Thoracic aorta (tissue), 2 donors: Measurements from ENCODE around the gene TMEM30A. TPM values are rescaled to one million over a fixed set of nuclear protein-coding genes. Genes with fewer than 3 reads are reported as not detected.
A peak's percentile ranks its signal among the peaks of the same experiment; 100 is the strongest.

Experiments
- ATAC-seq: fragments of 150-250 bp; one replicate; pipeline ENCODE4 v1.8.0; 2017; ENCODE audit warnings: low read depth; ENCODE audit not compliant: insufficient number of reproducible peaks, low FRiP score
- DNase-seq: peaks from one replicate; pipeline ENCODE4 v3.0.0-alpha.2; 2020; ENCODE audit warnings: low spot score
- H3K27ac ChIP-seq, 2 donors: fragments of 200-600 bp; sonication (generic); 1 replicate in 1 of 2; 2 replicates in 1 of 2; pipeline ENCODE4 v1.5.1; 2016; ENCODE audit warnings: mild to moderate bottlenecking in 2 of 2, moderate library complexity in 2 of 2
- H3K27me3 ChIP-seq: fragments of 200-600 bp; sonication (generic); replicated peaks from 2 replicates; pipeline ENCODE4 v1.6.0; 2016; ENCODE audit warnings: mild to moderate bottlenecking; ENCODE audit not compliant: insufficient read depth
- H3K36me3 ChIP-seq: fragments of 200-600 bp; sonication (generic); one replicate; pipeline ENCODE4 v1.5.1; 2016
- H3K4me1 ChIP-seq, 2 donors: fragments of 200-600 bp; sonication (generic); 1 replicate in 1 of 2; 2 replicates in 1 of 2; pipeline versions ENCODE4 v1.5.1 to v1.6.0; 2016; ENCODE audit warnings: low read depth in 2 of 2, mild to moderate bottlenecking in 1 of 2; ENCODE audit not compliant: control insufficient read depth in 1 of 2
- H3K4me3 ChIP-seq: fragments of 200-600 bp; sonication (generic); 2 replicates; pipeline ENCODE4 v1.5.1; 2016; ENCODE audit warnings: mild to moderate bottlenecking
- H3K9me3 ChIP-seq: fragments of 200-600 bp; sonication (generic); 2 replicates; pipeline ENCODE4 v1.5.1; 2016
- total RNA-seq, 2 donors: library from RNA; depleted of rRNA; stranded (reverse); fragments of >200 nt; gene quantifications; one replicate each; pipeline versions ENCODE4 v1.1.0 to v1.2.3, GENCODE V29; 2016
- TF ChIP-seq, protein P1 (sequence below): fragments of 200-600 bp; sonication (generic); IDR thresholded peaks from one replicate; pipeline ENCODE4 v1.5.1; 2019; ENCODE audit warnings: antibody characterized with exemption

Gene TMEM30A
- total RNA-seq, 2 donors from 2014 or later = 112 to 123 TPM

DNA sequence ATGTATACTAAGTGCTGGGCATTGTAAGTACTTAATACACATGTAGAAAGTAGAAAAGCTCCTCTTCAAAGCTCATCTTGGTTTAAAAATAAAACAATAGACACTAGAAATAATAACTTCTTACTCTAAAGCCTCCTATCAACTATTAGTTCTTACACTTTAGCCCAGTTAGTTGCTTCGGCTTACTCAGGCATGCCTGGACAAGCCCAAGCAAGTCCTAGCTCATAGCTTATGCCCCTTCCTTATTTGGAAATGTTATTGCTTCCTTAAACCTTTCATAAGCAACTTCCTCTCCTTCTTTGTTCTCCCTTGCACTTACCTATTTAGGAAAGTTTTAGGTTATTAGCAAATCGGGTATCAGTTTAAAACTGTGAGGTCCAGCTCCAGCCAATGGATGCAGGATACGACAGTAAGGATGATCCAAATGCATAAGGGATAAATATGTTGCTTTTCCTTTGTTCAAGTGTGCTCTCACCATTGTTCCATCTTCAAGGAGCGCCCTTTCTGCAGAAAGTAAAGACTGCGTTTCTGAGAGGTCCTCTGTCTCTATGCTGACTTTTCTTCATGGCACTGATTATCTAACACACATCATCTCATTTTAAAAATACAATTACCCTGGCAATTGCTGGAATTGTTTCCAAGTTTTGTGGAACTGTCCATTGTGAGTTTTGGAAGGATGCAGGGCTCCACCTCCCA is 12.3 kb downstream of the TMEM30A start:
- H3K27me3 ChIP-seq = no peaks in the 10 kb centered on the region
- no peak for ATAC-seq
- H3K9me3 ChIP-seq = no peaks in the 10 kb centered on the region
- TF ChIP-seq, protein P1, sequence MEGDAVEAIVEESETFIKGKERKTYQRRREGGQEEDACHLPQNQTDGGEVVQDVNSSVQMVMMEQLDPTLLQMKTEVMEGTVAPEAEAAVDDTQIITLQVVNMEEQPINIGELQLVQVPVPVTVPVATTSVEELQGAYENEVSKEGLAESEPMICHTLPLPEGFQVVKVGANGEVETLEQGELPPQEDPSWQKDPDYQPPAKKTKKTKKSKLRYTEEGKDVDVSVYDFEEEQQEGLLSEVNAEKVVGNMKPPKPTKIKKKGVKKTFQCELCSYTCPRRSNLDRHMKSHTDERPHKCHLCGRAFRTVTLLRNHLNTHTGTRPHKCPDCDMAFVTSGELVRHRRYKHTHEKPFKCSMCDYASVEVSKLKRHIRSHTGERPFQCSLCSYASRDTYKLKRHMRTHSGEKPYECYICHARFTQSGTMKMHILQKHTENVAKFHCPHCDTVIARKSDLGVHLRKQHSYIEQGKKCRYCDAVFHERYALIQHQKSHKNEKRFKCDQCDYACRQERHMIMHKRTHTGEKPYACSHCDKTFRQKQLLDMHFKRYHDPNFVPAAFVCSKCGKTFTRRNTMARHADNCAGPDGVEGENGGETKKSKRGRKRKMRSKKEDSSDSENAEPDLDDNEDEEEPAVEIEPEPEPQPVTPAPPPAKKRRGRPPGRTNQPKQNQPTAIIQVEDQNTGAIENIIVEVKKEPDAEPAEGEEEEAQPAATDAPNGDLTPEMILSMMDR = no peak
- no peaks in the 10 kb centered on the region for H3K36me3 ChIP-seq
- DNase-seq = no peak
- no peak overlapping the region for H3K4me3 ChIP-seq
- H3K4me1 ChIP-seq = peaks cover 28 to 58% of the 10 kb centered on the region in 2 donors
- H3K27ac ChIP-seq = peak overlapping the region; percentile 19 to 61

- peaks cover 15 to 45% of the 10 kb centered on the region in 2 donors for H3K4me1 ChIP-seq
- TF ChIP-seq, protein P1 = no peak
Observed at GRCh38 chr6:75268988-75269354, 15.6 kb downstream of the TMEM30A start.

GRCh38 chr6:75268121-75268987 is 16.2 kb downstream of the TMEM30A start:
- Histone ChIP-seq H3K36me3 (no peaks in the 10 kb centered on the region), H3K9me3 (no peaks in the 10 kb centered on the region), H3K4me1 (peaks cover 15 to 40% of the 10 kb centered on the region in 2 donors), H3K4me3 (no peak overlapping the region), H3K27ac (peak overlapping the region in 1 of 2 donors; percentile 7), H3K27me3 (no peaks in the 10 kb centered on the region)
- TF ChIP-seq, protein P1 = no peak
- DNase-seq = no peak
- ATAC-seq = no peak

More at GRCh38 chr6:75268988-75269354, 15.6 kb downstream of the TMEM30A start:
- Histone ChIP-seq H3K36me3 (no peaks in the 10 kb centered on the region), H3K4me3 (no peak overlapping the region), H3K9me3 (no peaks in the 10 kb centered on the region), H3K27me3 (no peaks in the 10 kb centered on the region), H3K27ac (no peak overlapping the region)
- DNase-seq = no peak
- no peak for ATAC-seq

DNA sequence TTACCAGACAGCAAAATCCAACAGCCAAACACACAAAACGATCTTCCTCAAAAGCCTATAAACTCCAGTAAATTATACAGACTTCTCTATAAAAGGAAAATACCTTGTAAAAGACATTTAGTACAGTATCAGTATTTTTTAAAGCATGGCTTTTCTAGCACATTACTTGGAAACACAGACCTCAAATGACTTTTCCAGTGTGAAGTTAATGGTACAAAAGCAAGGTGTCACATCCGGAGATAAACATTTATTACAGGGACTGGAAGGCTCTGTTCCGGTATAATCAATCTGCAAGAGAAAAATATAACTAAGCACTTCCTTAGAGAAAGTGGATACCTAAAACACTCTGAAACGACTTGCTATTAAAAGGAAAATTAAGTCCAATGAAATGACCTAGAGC is 17.1 kb downstream of the TMEM30A start:
- no peaks in the 10 kb centered on the region for H3K27me3 ChIP-seq

More for the DNA sequence above, 17.1 kb downstream of the TMEM30A start:
- peaks cover 15 to 34% of the 10 kb centered on the region in 2 donors for H3K4me1 ChIP-seq
- no peaks in the 10 kb centered on the region for H3K9me3 ChIP-seq
- H3K4me3 ChIP-seq = no peak overlapping the region
- ATAC-seq = no peak
- peak overlapping the region in 1 of 2 donors; percentile 24 for H3K27ac ChIP-seq
- TF ChIP-seq, protein P1 = no peak
- no peak for DNase-seq
- no peaks in the 10 kb centered on the region for H3K36me3 ChIP-seq
